Stimulated activated CD4-positive, alpha-beta T cell treated with anti-CD3 and anti-CD28 coated beads, Interleukin-4, amount 100 ng/mL, for 4 hours (primary cell): ENCODE data around the gene CDKN1A.
"Not testable (repeated sequence)": the region's sequence is repeated elsewhere in the genome, so short reads cannot be mapped to it uniquely, and the experiment has no call there.

Experiments
- DNase-seq, 2 experiments: peaks; one replicate each; pipeline ENCODE4 v3.0.0-alpha.2; 2020

The CDKN1A gene

GRCh38 chr6:36678488-36679042 lies at the start of gene CDKN1A:
CDKN1A (plus strand) TSS chr6:36678714; CDS start chr6:36684102, 5,388 bp downstream.
- DNase-seq, result peak; percentile 70 to 74

- no peak for DNase-seq
Observed at GRCh38 chr6:36629784-36630183, 48.7 kb upstream of the CDKN1A start.

- no peak for DNase-seq
Observed at GRCh38 chr6:36631326-36632011, 47.0 kb upstream of the CDKN1A start.

- DNase-seq, result no peak
Observed at GRCh38 chr6:36633370-36633769, 45.1 kb upstream of the CDKN1A start.

- DNase-seq, result no peak
Observed at GRCh38 chr6:36633915-36634314, 44.6 kb upstream of the CDKN1A start.

- no peak for DNase-seq
Observed at GRCh38 chr6:36634317-36635108, 44.0 kb upstream of the CDKN1A start.

GRCh38 chr6:36636283-36636682 lies 42.2 kb upstream of the CDKN1A start:
- no peak for DNase-seq

GRCh38 chr6:36636687-36637418 lies 41.7 kb upstream of the CDKN1A start:
- DNase-seq, result no peak

- no peak for DNase-seq
Observed at GRCh38 chr6:36638579-36638978, 39.9 kb upstream of the CDKN1A start.

- DNase-seq, result peak in 1 of 2 experiments; percentile 11
Observed at GRCh38 chr6:36639171-36639808, 39.2 kb upstream of the CDKN1A start.

- no peak for DNase-seq
Observed at GRCh38 chr6:36641543-36641942, 37.0 kb upstream of the CDKN1A start.

GRCh38 chr6:36642913-36643817 lies 35.3 kb upstream of the CDKN1A start:
- no peak for DNase-seq

- DNase-seq, result no peak
Observed at GRCh38 chr6:36643977-36644376, 34.5 kb upstream of the CDKN1A start.

- no peak for DNase-seq
Observed at GRCh38 chr6:36649086-36649485, 29.4 kb upstream of the CDKN1A start.

GRCh38 chr6:36649701-36650484 lies 28.6 kb upstream of the CDKN1A start:
- DNase-seq, result no peak

- DNase-seq, result no peak
Observed at GRCh38 chr6:36650848-36651478, 27.6 kb upstream of the CDKN1A start.

GRCh38 chr6:36651659-36652379 lies 26.7 kb upstream of the CDKN1A start:
- no peak for DNase-seq

GRCh38 chr6:36654469-36654868 lies 24.0 kb upstream of the CDKN1A start:
- not testable (repeated sequence) for DNase-seq

- DNase-seq, result no peak
Observed at GRCh38 chr6:36655085-36655724, 23.3 kb upstream of the CDKN1A start.
